Measurements from ENCODE around the gene MFAP2. TPM values are rescaled to one million over a fixed set of nuclear protein-coding genes. Genes with fewer than 3 reads are reported as not detected.
A peak's percentile ranks its signal among the peaks of the same experiment; 100 is the strongest.
"Not testable (repeated sequence)": the region's sequence is repeated elsewhere in the genome, so short reads cannot be mapped to it uniquely, and the experiment has no call there.

MFAP2 gene
- total RNA-seq, 2 donors from 2014 or later, result 120 to 170 TPM

GRCh38 chr1:16946646-16947045, 33.8 kb downstream of the MFAP2 start:
- Mint-ChIP-seq H3K27me3 (ENCODE audit: insufficient read depth) (no peaks in the 10 kb centered on the region), H3K4me3 (no peak overlapping the region), H3K27ac (no peak overlapping the region), H3K4me1 (no peaks in the 10 kb centered on the region), H3K36me3 (ENCODE audit: low read depth) (peaks cover 24% of the 10 kb centered on the region), H3K9me3 (no peaks in the 10 kb centered on the region)
- no peak overlapping the region for H3K4me3 ChIP-seq (ENCODE audit: low read length)
- 93 to 98% methylated on average over 15 to 19 of the region's 19 CpGs for whole genome bisulfite sequencing, 2 experiments (ENCODE audit: insufficient coverage in 1 of 2, insufficient read length in 1 of 2)
- H3K4me1 ChIP-seq (ENCODE audit: control insufficient read depth, insufficient read depth, low read length), result no peaks in the 10 kb centered on the region
- DNase-seq, result no peak
- no peak for TF ChIP-seq CTCF (conservative IDR thresholded peaks at IDR 0.05)
- no peaks in the 10 kb centered on the region for H3K27me3 ChIP-seq (ENCODE audit: control insufficient read depth, insufficient read depth, low read length, poor library complexity, severe bottlenecking)
- peaks cover 11% of the 10 kb centered on the region for H3K36me3 ChIP-seq (ENCODE audit: control insufficient read depth, insufficient read depth, low read length)
- H3K9ac ChIP-seq (ENCODE audit: extremely low read depth, low read length, poor library complexity, severe bottlenecking), result no peak overlapping the region
- no peaks in the 10 kb centered on the region for H3K9me3 ChIP-seq (ENCODE audit: control insufficient read depth, low read length)
- H3K27ac ChIP-seq (ENCODE audit: low read depth, low read length), result no peak overlapping the region

GRCh38 chr1:16946185-16946584, 34.2 kb downstream of the MFAP2 start:
- not testable (repeated sequence) for H3K27ac ChIP-seq (ENCODE audit: low read depth, low read length); H3K27me3 Mint-ChIP-seq (ENCODE audit: insufficient read depth); H3K4me3 ChIP-seq (ENCODE audit: low read length); H3K4me1 ChIP-seq (ENCODE audit: control insufficient read depth, insufficient read depth, low read length); H3K9ac ChIP-seq (ENCODE audit: extremely low read depth, low read length, poor library complexity, severe bottlenecking); H3K4me1 Mint-ChIP-seq; H3K4me3 Mint-ChIP-seq; DNase-seq; H3K27ac Mint-ChIP-seq; H3K9me3 Mint-ChIP-seq; H3K27me3 ChIP-seq (ENCODE audit: control insufficient read depth, insufficient read depth, low read length, poor library complexity, severe bottlenecking); H3K9me3 ChIP-seq (ENCODE audit: control insufficient read depth, low read length)
- peaks cover 11% of the 10 kb centered on the region for H3K36me3 ChIP-seq (ENCODE audit: control insufficient read depth, insufficient read depth, low read length)
- 90% methylated on average over 13 of the region's 13 CpGs; no CpG with 5 or more reads in 1 of the 2 experiments for WGBS, 2 experiments (ENCODE audit: insufficient coverage in 1 of 2, insufficient read length in 1 of 2)
- H3K36me3 Mint-ChIP-seq (ENCODE audit: low read depth), result peaks cover 20% of the 10 kb centered on the region

- H3K27me3 ChIP-seq (ENCODE audit: control insufficient read depth, insufficient read depth, low read length, poor library complexity, severe bottlenecking); H3K4me1 Mint-ChIP-seq; H3K27ac ChIP-seq (ENCODE audit: low read depth, low read length); H3K27ac Mint-ChIP-seq; H3K27me3 Mint-ChIP-seq (ENCODE audit: insufficient read depth); DNase-seq; H3K4me3 Mint-ChIP-seq; H3K9me3 Mint-ChIP-seq; H3K9me3 ChIP-seq (ENCODE audit: control insufficient read depth, low read length); H3K4me3 ChIP-seq (ENCODE audit: low read length); H3K9ac ChIP-seq (ENCODE audit: extremely low read depth, low read length, poor library complexity, severe bottlenecking); H3K4me1 ChIP-seq (ENCODE audit: control insufficient read depth, insufficient read depth, low read length): not testable (repeated sequence)
- H3K36me3 ChIP-seq (ENCODE audit: control insufficient read depth, insufficient read depth, low read length), result peaks cover 11% of the 10 kb centered on the region
- 92% methylated on average over 1 of the region's 9 CpGs for WGBS, 2 experiments (ENCODE audit: insufficient coverage in 1 of 2, insufficient read length in 1 of 2)
- peaks cover 22% of the 10 kb centered on the region for H3K36me3 Mint-ChIP-seq (ENCODE audit: low read depth)
Observed at GRCh38 chr1:16945512-16945911, 34.9 kb downstream of the MFAP2 start.

- WGBS, 2 experiments (ENCODE audit: insufficient coverage in 1 of 2, insufficient read length in 1 of 2), result 94 to 98% methylated on average over 10 to 19 of the region's 19 CpGs
- Histone ChIP-seq H3K27me3 (ENCODE audit: control insufficient read depth, insufficient read depth, low read length, poor library complexity, severe bottlenecking) (no peaks in the 10 kb centered on the region), H3K36me3 (ENCODE audit: control insufficient read depth, insufficient read depth, low read length) (peaks cover 11% of the 10 kb centered on the region), H3K4me1 (ENCODE audit: control insufficient read depth, insufficient read depth, low read length) (no peaks in the 10 kb centered on the region), H3K4me3 (ENCODE audit: low read length) (no peak overlapping the region), H3K9me3 (ENCODE audit: control insufficient read depth, low read length) (no peaks in the 10 kb centered on the region), H3K9ac (ENCODE audit: extremely low read depth, low read length, poor library complexity, severe bottlenecking) (no peak overlapping the region), H3K27ac (ENCODE audit: low read depth, low read length) (no peak overlapping the region)
- Mint-ChIP-seq H3K36me3 (ENCODE audit: low read depth) (peaks cover 22% of the 10 kb centered on the region), H3K27me3 (ENCODE audit: insufficient read depth) (no peaks in the 10 kb centered on the region), H3K27ac (no peak overlapping the region), H3K9me3 (no peaks in the 10 kb centered on the region), H3K4me1 (peaks cover 1% of the 10 kb centered on the region), H3K4me3 (no peak overlapping the region)
- TF ChIP-seq CTCF (conservative IDR thresholded peaks at IDR 0.05), result no peak
- no peak for DNase-seq
Observed at GRCh38 chr1:16944038-16944437, 36.4 kb downstream of the MFAP2 start.

- not testable (repeated sequence) for H3K9me3 Mint-ChIP-seq; H3K9ac ChIP-seq (ENCODE audit: extremely low read depth, low read length, poor library complexity, severe bottlenecking); H3K4me1 ChIP-seq (ENCODE audit: control insufficient read depth, insufficient read depth, low read length); H3K9me3 ChIP-seq (ENCODE audit: control insufficient read depth, low read length); H3K27me3 Mint-ChIP-seq (ENCODE audit: insufficient read depth); H3K27me3 ChIP-seq (ENCODE audit: control insufficient read depth, insufficient read depth, low read length, poor library complexity, severe bottlenecking); H3K4me1 Mint-ChIP-seq; H3K27ac ChIP-seq (ENCODE audit: low read depth, low read length); H3K4me3 ChIP-seq (ENCODE audit: low read length)
- H3K36me3 Mint-ChIP-seq (ENCODE audit: low read depth), result peaks cover 27% of the 10 kb centered on the region
- H3K36me3 ChIP-seq (ENCODE audit: control insufficient read depth, insufficient read depth, low read length), result peaks cover 11% of the 10 kb centered on the region
- peak; percentile 76 for DNase-seq
- peak overlapping the region; percentile 90 for H3K27ac Mint-ChIP-seq
- WGBS, 2 experiments (ENCODE audit: insufficient coverage in 1 of 2, insufficient read length in 1 of 2), result 93% methylated on average over 32 of the region's 32 CpGs
- H3K4me3 Mint-ChIP-seq, result peak overlapping the region; percentile 41
Observed at GRCh38 chr1:16939386-16940180, 40.8 kb downstream of the MFAP2 start.

All from endodermal cell (in vitro differentiated cells).